Neural cell (in vitro differentiated cells): ENCODE results near the gene CENPP.

Experiments used
- CTCF ChIP-seq: fragments of 450-650 bp; IDR thresholded peaks from 2 replicates; pipeline ENCODE4 v1.5.1; 2014; ENCODE audit warnings: antibody characterized with exemption, mild to moderate bottlenecking, moderate library complexity; ENCODE audit not compliant: poor library complexity, severe bottlenecking
- EP300 ChIP-seq: fragments of 450-650 bp; conservative IDR thresholded peaks from 2 replicates; pipeline ENCODE4 v1.6.1; 2014; ENCODE audit warnings: antibody characterized with exemption, mild to moderate bottlenecking, moderate library complexity; ENCODE audit not compliant: poor library complexity, severe bottlenecking
- EZH2 ChIP-seq: fragments of 200-600, 300-800 bp; shearing (Covaris generic), sonication (generic); IDR thresholded peaks from 2 replicates; pipeline ENCODE4 v1.6.1; 2014; ENCODE audit warnings: antibody characterized with exemption, low read length, borderline replicate concordance, mild to moderate bottlenecking; ENCODE audit not compliant: insufficient read depth, poor library complexity, severe bottlenecking
- POLR2AphosphoS5 ChIP-seq: IDR thresholded peaks from 2 replicates; pipeline ENCODE4 v1.6.1; 2012
- SMC3 ChIP-seq: fragments of 450-650 bp; conservative IDR thresholded peaks from 2 replicates; pipeline ENCODE4 v1.6.1; 2014; ENCODE audit warnings: antibody characterized with exemption, mild to moderate bottlenecking, moderate library complexity; ENCODE audit not compliant: poor library complexity
- TAF1 ChIP-seq: IDR thresholded peaks from 2 replicates; pipeline ENCODE4 v1.6.1; 2012; ENCODE audit warnings: low read depth

GRCh38 chr9:92650296-92650695 is 324.5 kb downstream of the CENPP start:
- no peak for TF ChIP-seq EZH2
- TF ChIP-seq CTCF: no peak
- TF ChIP-seq SMC3: no peak
- TF ChIP-seq TAF1: no peak
- no peak for TF ChIP-seq EP300
- no peak for TF ChIP-seq POLR2AphosphoS5
